ENCODE measurements around the gene ASPDH.
A peak's percentile ranks its signal among the peaks of the same experiment; 100 is the strongest.

GRCh38 chr19:50537769-50538230, 24.1 kb upstream of the ASPDH start:
- TF ChIP-seq CTCF (IDR thresholded peaks at IDR 0.05; ENCODE audit: extremely low read depth in 1 of 2, insufficient read depth in 1 of 2, low read depth in 1 of 2, low read length in 2 of 2) (peak; percentile 93 to 97), POLR2A (IDR thresholded peaks at IDR 0.05; ENCODE audit: low read depth, low read length) (no peak), EZH2 (IDR thresholded peaks at IDR 0.05; ENCODE audit: borderline replicate concordance, low read depth, low read length, severe bottlenecking) (no peak), POLR2AphosphoS5 (IDR thresholded peaks at IDR 0.05; ENCODE audit: insufficient read depth, low read depth, low read length) (no peak), GATA2 (IDR thresholded peaks at IDR 0.05; ENCODE audit: insufficient read depth, insufficient read length, low read depth, low read length) (no peak), MYC (IDR thresholded peaks at IDR 0.05; ENCODE audit: low read depth, low read length) (no peak), FOS (IDR thresholded peaks at IDR 0.05; ENCODE audit: borderline replicate concordance, insufficient read depth, low read length) (no peak), JUN (IDR thresholded peaks at IDR 0.05; ENCODE audit: borderline replicate concordance, insufficient read depth, insufficient read length, low read depth) (no peak), MAX (IDR thresholded peaks at IDR 0.05; ENCODE audit: insufficient read depth, insufficient read length) (no peak)

Measured in endothelial cell of umbilical vein (primary cell).